Measurements from ENCODE around the gene PRMT9. TPM values are rescaled to one million over a fixed set of nuclear protein-coding genes. Genes with fewer than 3 reads are reported as not detected.

The PRMT9 gene
- total RNA-seq, 1 donor from 2014 or later = 7.8 TPM

DNA sequence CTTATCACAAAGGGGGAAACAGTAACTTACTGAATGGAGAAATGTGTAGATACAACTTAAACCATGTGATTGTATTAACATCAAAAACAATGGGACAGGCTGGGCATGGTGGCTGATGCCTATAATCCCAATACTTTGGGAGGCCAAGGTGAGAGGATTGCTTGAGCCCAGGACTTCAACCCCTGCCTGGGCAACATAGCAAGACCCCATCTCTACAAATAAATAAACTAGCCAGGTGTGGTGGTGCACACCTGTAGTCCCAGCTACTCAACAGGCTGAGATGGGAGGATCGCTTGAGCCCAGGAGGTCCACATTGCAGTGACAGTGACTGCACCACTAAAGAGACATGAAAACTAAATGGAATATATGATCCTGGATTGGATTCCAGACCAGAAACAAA lies 40.3 kb downstream of the PRMT9 start:
- TF ChIP-seq CTCF (IDR thresholded peaks at IDR 0.05) = no peak
- no peak for DNase-seq (ENCODE audit: low spot score)
- Mint-ChIP-seq H3K4me1 (ENCODE audit: low read depth) (peaks cover 25% of the 10 kb centered on the region), H3K27me3 (ENCODE audit: low read depth) (no peaks in the 10 kb centered on the region), H3K27ac (ENCODE audit: unreplicated experiment) (no peak overlapping the region), H3K4me3 (ENCODE audit: unreplicated experiment) (no peak overlapping the region), H3K36me3 (ENCODE audit: low read depth) (peaks cover 15% of the 10 kb centered on the region), H3K9me3 (ENCODE audit: low read depth) (no peaks in the 10 kb centered on the region)

DNA sequence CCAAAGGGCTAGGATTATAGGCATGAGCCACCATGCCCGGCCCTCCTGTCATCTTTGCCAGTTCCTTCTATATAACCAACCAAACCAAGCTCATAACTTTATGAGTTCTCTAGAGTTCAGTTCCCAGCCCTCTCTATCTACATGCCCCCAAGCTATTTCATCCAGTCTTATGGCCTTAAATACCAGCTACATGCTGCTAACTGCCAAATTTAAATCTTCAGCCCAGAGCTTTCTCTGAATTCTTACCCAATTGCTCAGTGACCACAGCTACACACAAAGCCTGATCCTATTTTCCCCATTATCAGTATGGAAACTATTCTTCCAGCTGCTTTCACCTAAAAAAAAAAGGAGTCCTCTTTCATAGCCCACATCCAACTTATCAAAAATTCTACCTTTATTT lies 43.6 kb downstream of the PRMT9 start:
- peaks cover 16% of the 10 kb centered on the region for H3K4me1 Mint-ChIP-seq (ENCODE audit: low read depth)
- H3K4me3 Mint-ChIP-seq (ENCODE audit: unreplicated experiment) = no peak overlapping the region
- no peak for TF ChIP-seq CTCF (IDR thresholded peaks at IDR 0.05)
- H3K27me3 Mint-ChIP-seq (ENCODE audit: low read depth) = no peaks in the 10 kb centered on the region
- H3K36me3 Mint-ChIP-seq (ENCODE audit: low read depth) = peaks cover 26% of the 10 kb centered on the region
- H3K9me3 Mint-ChIP-seq (ENCODE audit: low read depth) = peaks cover 8% of the 10 kb centered on the region
- H3K27ac Mint-ChIP-seq (ENCODE audit: unreplicated experiment) = no peak overlapping the region
- no peak for DNase-seq (ENCODE audit: low spot score)

DNA sequence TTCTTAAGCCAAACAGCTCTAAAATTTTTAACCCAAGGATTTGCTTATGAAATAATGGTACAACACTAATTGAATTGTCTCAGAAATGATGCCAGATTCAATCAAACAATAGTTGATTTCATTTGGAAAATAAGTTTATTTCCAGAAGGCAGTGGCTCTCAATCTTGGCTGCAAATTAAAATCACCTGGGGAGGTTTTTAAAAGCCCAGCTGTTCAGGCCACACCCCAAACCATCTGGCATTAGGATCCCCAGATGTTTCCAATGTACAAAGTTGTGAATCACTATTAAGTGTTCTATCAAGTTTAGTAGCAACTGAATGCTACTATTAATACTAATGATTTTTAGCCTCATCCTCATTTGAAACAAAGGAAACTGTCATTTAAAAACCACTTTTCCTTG lies 44.6 kb downstream of the PRMT9 start:
- Mint-ChIP-seq H3K36me3 (ENCODE audit: low read depth) (peaks cover 31% of the 10 kb centered on the region), H3K27ac (ENCODE audit: unreplicated experiment) (no peak overlapping the region), H3K4me3 (ENCODE audit: unreplicated experiment) (no peak overlapping the region)

GRCh38 chr4:147638942-147639341 lies 45.0 kb downstream of the PRMT9 start:
- no peak for DNase-seq (ENCODE audit: low spot score)
- TF ChIP-seq CTCF (IDR thresholded peaks at IDR 0.05) = no peak
- no peak overlapping the region for H3K27ac Mint-ChIP-seq (ENCODE audit: unreplicated experiment)
- no peak overlapping the region for H3K4me3 Mint-ChIP-seq (ENCODE audit: unreplicated experiment)
- H3K36me3 Mint-ChIP-seq (ENCODE audit: low read depth) = peaks cover 34% of the 10 kb centered on the region
- peaks cover 8% of the 10 kb centered on the region for H3K9me3 Mint-ChIP-seq (ENCODE audit: low read depth)
- H3K4me1 Mint-ChIP-seq (ENCODE audit: low read depth) = peaks cover 16% of the 10 kb centered on the region
- no peaks in the 10 kb centered on the region for H3K27me3 Mint-ChIP-seq (ENCODE audit: low read depth)

More for the DNA sequence above, 44.6 kb downstream of the PRMT9 start:
- Mint-ChIP-seq H3K9me3 (ENCODE audit: low read depth) (peaks cover 8% of the 10 kb centered on the region), H3K27me3 (ENCODE audit: low read depth) (no peaks in the 10 kb centered on the region), H3K4me1 (ENCODE audit: low read depth) (peaks cover 16% of the 10 kb centered on the region)
- no peak for DNase-seq (ENCODE audit: low spot score)
- TF ChIP-seq CTCF (IDR thresholded peaks at IDR 0.05) = no peak

- Mint-ChIP-seq H3K9me3 (ENCODE audit: low read depth) (peaks cover 8% of the 10 kb centered on the region), H3K36me3 (ENCODE audit: low read depth) (peaks cover 38% of the 10 kb centered on the region), H3K4me1 (ENCODE audit: low read depth) (peaks cover 16% of the 10 kb centered on the region), H3K4me3 (ENCODE audit: unreplicated experiment) (no peak overlapping the region), H3K27ac (ENCODE audit: unreplicated experiment) (no peak overlapping the region), H3K27me3 (ENCODE audit: low read depth) (no peaks in the 10 kb centered on the region)
- TF ChIP-seq CTCF (IDR thresholded peaks at IDR 0.05) = no peak
- DNase-seq (ENCODE audit: low spot score) = no peak
Observed at GRCh38 chr4:147638365-147638764, 45.6 kb downstream of the PRMT9 start.
